ENCODE results near the gene ATIC. TPM values are rescaled to one million over a fixed set of nuclear protein-coding genes. Genes with fewer than 3 reads are reported as not detected.

The ATIC gene
- total RNA-seq, 1 experiment from 2014 or later, result 297 TPM

DNA sequence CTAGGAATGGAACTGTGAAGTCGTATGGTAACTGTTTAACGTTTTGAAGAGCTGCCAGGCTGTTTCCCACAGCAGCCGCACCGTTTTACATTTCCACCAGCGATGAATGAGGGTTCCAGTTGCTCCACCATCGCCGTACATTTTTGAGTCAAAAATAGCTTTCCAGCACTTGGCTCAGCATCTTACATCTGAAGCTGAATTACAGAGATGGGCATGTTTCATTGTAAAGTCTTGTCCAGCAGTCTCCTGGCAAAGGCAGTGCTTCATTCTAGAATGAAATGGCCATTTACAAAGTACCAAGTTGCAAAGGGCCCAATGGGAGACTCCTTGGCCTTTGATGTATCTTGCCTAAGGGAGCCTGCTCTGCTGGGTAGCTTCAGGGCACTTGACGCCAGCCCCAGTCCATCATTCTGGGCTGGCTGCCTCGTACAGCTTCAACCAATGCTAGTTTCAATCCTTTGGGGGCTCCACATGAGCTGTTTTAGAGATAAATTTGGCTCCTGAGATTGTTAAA lies 45.1 kb downstream of the ATIC start:
- no TSS peak for BruUV-seq (replicated peaks)
- H3K27ac Mint-ChIP-seq (ENCODE audit: low read depth, unreplicated experiment), result no peak overlapping the region

DNA sequence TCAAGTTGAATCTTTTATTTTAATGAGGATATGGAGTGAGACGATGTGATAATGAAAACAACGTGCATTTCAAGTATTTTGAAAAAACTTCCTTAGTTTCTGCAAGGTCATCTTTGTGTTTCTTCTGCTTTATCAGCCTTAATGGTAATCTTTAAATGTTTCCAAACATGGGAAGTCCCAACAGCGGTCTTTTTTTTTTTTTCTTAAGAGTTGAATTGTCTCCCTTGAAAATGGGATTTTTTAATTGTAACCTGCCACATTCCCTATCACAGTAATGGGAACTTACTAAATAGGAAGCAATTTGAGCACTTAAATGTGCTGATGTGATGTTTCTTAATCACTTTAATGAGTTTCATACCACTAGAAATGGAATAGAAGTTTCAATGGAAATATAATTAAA lies 45.8 kb downstream of the ATIC start:
- H3K4me1 Mint-ChIP-seq (ENCODE audit: insufficient read depth, unreplicated experiment), result no peaks in the 10 kb centered on the region
- no peaks in the 10 kb centered on the region for H3K9me3 Mint-ChIP-seq (ENCODE audit: unreplicated experiment)

More for the DNA sequence above, 45.1 kb downstream of the ATIC start:
- CTCF ChIA-PET, result interaction anchor here (0.7 kb wide), 1 partner anchor 556 kb away, joined by 4 read pairs; no protein-coding TSS in a partner anchor
- Mint-ChIP-seq H3K4me3 (ENCODE audit: unreplicated experiment) (no peak overlapping the region), H3K9me3 (ENCODE audit: unreplicated experiment) (no peaks in the 10 kb centered on the region), H3K27me3 (ENCODE audit: insufficient read depth, unreplicated experiment) (no peaks in the 10 kb centered on the region), H3K36me3 (ENCODE audit: insufficient read depth, unreplicated experiment) (peaks cover 20% of the 10 kb centered on the region), H3K4me1 (ENCODE audit: insufficient read depth, unreplicated experiment) (no peaks in the 10 kb centered on the region)
- POLR2A ChIA-PET, result interaction anchor here (1.6 kb wide), 1 partner anchor 16 kb away, joined by 4 read pairs; no protein-coding TSS in a partner anchor
- DNase-seq (ENCODE audit: unreplicated experiment), result no peak
- TF ChIP-seq, protein P1, sequence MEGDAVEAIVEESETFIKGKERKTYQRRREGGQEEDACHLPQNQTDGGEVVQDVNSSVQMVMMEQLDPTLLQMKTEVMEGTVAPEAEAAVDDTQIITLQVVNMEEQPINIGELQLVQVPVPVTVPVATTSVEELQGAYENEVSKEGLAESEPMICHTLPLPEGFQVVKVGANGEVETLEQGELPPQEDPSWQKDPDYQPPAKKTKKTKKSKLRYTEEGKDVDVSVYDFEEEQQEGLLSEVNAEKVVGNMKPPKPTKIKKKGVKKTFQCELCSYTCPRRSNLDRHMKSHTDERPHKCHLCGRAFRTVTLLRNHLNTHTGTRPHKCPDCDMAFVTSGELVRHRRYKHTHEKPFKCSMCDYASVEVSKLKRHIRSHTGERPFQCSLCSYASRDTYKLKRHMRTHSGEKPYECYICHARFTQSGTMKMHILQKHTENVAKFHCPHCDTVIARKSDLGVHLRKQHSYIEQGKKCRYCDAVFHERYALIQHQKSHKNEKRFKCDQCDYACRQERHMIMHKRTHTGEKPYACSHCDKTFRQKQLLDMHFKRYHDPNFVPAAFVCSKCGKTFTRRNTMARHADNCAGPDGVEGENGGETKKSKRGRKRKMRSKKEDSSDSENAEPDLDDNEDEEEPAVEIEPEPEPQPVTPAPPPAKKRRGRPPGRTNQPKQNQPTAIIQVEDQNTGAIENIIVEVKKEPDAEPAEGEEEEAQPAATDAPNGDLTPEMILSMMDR (IDR thresholded peaks at IDR 0.05; ENCODE audit: unreplicated experiment), result no peak
- intact Hi-C loops (cut with micrococcal nuclease), result loop anchor here (10.0 kb wide), 1 partner anchor 568 kb away; no protein-coding TSS in a partner anchor

DNA sequence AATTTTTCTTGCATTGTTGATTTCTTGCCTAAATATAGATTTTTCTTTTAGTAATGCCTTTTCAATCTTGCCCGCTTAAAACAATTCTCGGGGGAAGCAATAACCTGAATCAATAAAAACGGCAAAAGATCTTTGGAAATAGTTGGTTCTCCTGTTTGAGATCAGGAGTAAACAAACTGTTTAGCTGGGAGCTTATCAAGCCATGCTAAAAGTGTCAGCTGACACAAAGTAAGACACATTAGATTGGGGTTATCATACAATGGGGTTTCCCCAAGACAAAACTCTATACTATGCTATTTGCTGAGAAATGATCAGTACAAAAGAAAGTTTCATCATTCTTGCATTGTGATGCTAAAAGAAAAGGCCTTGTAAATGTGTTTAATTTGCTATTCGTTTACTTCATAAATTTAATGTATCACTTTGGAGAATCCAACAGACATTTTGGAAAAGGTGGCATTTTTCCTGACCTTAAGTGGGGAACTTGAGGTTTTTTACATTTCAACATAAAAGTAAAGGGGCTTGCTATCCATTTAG lies 46.5 kb downstream of the ATIC start:
- DNase-seq (ENCODE audit: unreplicated experiment), result no peak
- BruUV-seq (replicated peaks), result no TSS peak
- Mint-ChIP-seq H3K4me1 (ENCODE audit: insufficient read depth, unreplicated experiment) (no peaks in the 10 kb centered on the region), H3K36me3 (ENCODE audit: insufficient read depth, unreplicated experiment) (peaks cover 29% of the 10 kb centered on the region), H3K4me3 (ENCODE audit: unreplicated experiment) (no peak overlapping the region), H3K27ac (ENCODE audit: low read depth, unreplicated experiment) (no peak overlapping the region), H3K27me3 (ENCODE audit: insufficient read depth, unreplicated experiment) (no peaks in the 10 kb centered on the region), H3K9me3 (ENCODE audit: unreplicated experiment) (no peaks in the 10 kb centered on the region)
- intact Hi-C loops (cut with micrococcal nuclease), result loop anchor here (10.0 kb wide), 1 partner anchor 566 kb away; no protein-coding TSS in a partner anchor
- TF ChIP-seq, protein P1 (IDR thresholded peaks at IDR 0.05; ENCODE audit: unreplicated experiment), result no peak
- ChIA-PET CTCF (no interaction called here), POLR2A (interaction anchor here (1.6 kb wide), 1 partner anchor 17 kb away, joined by 4 read pairs; no protein-coding TSS in a partner anchor)

More for the DNA sequence above, 45.8 kb downstream of the ATIC start:
- DNase-seq (ENCODE audit: unreplicated experiment), result no peak
- no peak overlapping the region for H3K4me3 Mint-ChIP-seq (ENCODE audit: unreplicated experiment)
- intact Hi-C loops (cut with micrococcal nuclease), result loop anchor here (10.0 kb wide), 1 partner anchor 567 kb away; no protein-coding TSS in a partner anchor
- POLR2A ChIA-PET, result interaction anchor here (1.6 kb wide), 1 partner anchor 16 kb away, joined by 4 read pairs; no protein-coding TSS in a partner anchor
- no peaks in the 10 kb centered on the region for H3K27me3 Mint-ChIP-seq (ENCODE audit: insufficient read depth, unreplicated experiment)
- TF ChIP-seq, protein P1 (IDR thresholded peaks at IDR 0.05; ENCODE audit: unreplicated experiment), result no peak
- no peak overlapping the region for H3K27ac Mint-ChIP-seq (ENCODE audit: low read depth, unreplicated experiment)
- CTCF ChIA-PET, result interaction anchor here (0.7 kb wide), 1 partner anchor 555 kb away, joined by 4 read pairs; no protein-coding TSS in a partner anchor
- BruUV-seq (replicated peaks), result no TSS peak
- peaks cover 25% of the 10 kb centered on the region for H3K36me3 Mint-ChIP-seq (ENCODE audit: insufficient read depth, unreplicated experiment)

DNA sequence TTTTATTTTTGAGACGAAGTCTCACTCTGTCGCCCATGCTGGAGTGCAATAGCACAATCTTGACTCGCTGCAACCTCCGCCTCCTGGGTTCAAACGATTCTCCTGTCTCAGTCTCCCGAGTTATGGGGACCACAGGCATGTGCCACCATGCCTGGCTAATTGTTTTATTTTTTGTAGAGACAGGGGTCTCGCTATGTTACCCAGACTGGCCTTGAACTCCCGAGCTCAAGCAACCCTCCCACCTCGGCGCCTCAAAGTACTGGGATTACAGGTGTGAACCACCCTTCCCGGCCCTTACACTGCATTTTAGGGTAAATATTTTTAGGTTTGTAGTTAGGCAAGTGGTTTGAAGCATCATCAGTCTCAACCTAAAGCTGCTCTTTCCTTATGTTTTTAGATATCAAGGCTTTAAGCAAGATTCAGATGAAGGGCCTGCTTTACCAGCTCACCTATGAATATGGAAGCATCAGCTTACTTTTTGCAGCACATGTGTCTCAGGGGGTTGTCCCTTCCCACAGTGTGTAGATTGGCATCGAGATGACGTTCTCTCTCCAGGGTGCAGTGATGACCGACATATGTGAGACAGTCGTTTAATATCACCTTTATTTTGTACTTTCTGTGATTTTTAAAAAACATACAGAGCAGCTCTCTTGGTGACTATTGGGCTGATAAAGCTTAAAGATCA lies 47.2 kb downstream of the ATIC start:
- DNase-seq (ENCODE audit: unreplicated experiment), result no peak
- ChIA-PET POLR2A (interaction anchor here (0.7 kb wide), 1 partner anchor 259 kb away, joined by 3 read pairs; no protein-coding TSS in a partner anchor), CTCF (interaction anchor here (0.8 to 1.0 kb wide), 2 partner anchors 22 to 379 kb away, joined by 3 read pairs; no protein-coding TSS in a partner anchor)
- H3K4me1 Mint-ChIP-seq (ENCODE audit: insufficient read depth, unreplicated experiment), result no peaks in the 10 kb centered on the region
- intact Hi-C loops (cut with micrococcal nuclease), result loop anchor here (10.0 kb wide), 1 partner anchor 566 kb away; no protein-coding TSS in a partner anchor
- no peak overlapping the region for H3K4me3 Mint-ChIP-seq (ENCODE audit: unreplicated experiment)
- TF ChIP-seq, protein P1 (IDR thresholded peaks at IDR 0.05; ENCODE audit: unreplicated experiment), result no peak
- no peaks in the 10 kb centered on the region for H3K9me3 Mint-ChIP-seq (ENCODE audit: unreplicated experiment)
- no peaks in the 10 kb centered on the region for H3K27me3 Mint-ChIP-seq (ENCODE audit: insufficient read depth, unreplicated experiment)
- peaks cover 35% of the 10 kb centered on the region for H3K36me3 Mint-ChIP-seq (ENCODE audit: insufficient read depth, unreplicated experiment)
- H3K27ac Mint-ChIP-seq (ENCODE audit: low read depth, unreplicated experiment), result no peak overlapping the region
- BruUV-seq (replicated peaks), result no TSS peak
